GM19193 (cell line): ENCODE data around the gene CEACAM21.

Experiments
- POLR2A ChIP-seq: IDR thresholded peaks from 4 replicates; pipeline ENCODE4 v1.6.1; 2011; ENCODE audit not compliant: insufficient read depth, insufficient read length; ENCODE audit errors: extremely low read depth

CEACAM21 gene

DNA sequence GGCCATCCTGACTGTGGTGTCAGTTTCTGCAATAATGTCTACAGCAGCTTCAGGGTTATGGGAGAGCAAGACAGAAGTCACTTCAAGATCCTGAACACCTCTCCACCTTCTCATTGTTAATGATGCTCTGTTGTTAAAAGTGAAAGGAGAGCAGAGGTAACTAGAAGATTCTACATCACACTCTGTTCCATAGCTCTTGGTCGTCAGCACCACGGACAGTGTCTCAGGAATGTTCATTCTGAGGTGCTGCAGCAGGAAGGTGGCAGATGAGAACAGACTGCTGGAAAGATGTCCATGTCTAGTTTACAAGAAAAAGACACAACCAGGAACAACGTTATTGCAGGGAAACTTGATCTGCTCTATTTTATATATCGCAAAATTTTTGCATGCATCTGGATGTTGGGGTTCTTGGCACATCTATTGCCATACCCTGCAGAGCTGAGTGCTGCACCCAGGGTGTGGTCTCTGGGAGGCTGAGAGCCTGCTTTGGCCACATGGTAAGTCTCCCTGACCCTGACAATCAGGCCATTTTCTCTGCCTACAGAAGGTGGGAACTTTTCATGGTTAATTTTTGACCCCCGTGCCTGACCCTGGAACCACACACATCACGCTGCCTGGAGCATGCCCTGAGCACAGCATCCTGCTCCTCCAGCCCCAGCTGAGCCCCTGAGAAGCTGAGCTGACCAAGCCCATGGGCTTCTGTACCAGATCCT lies 12.7 kb downstream of the CEACAM21 start:
- no peak for TF ChIP-seq POLR2A

- TF ChIP-seq POLR2A, result no peak
Observed at GRCh38 chr19:41589371-41589770, 13.4 kb downstream of the CEACAM21 start.

DNA sequence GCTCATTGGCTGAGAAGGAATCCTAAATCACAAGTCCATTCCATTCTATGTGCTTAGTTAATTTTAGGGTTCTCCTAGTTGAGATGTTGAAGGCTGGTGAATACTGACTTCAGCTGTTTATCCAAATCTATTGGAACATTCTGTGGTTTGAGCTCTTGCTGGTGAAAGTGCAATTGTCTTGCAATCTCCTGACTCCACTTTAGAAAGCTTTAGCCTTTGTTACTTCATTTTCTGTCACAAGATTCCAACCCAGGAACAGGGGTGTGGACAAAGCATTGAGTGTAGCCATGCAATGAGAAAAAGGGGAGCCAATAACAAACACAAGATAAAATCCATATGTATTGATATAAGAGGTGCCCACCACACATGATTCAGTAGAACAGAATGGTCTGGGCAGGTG lies 15.0 kb downstream of the CEACAM21 start:
- TF ChIP-seq POLR2A, result no peak

DNA sequence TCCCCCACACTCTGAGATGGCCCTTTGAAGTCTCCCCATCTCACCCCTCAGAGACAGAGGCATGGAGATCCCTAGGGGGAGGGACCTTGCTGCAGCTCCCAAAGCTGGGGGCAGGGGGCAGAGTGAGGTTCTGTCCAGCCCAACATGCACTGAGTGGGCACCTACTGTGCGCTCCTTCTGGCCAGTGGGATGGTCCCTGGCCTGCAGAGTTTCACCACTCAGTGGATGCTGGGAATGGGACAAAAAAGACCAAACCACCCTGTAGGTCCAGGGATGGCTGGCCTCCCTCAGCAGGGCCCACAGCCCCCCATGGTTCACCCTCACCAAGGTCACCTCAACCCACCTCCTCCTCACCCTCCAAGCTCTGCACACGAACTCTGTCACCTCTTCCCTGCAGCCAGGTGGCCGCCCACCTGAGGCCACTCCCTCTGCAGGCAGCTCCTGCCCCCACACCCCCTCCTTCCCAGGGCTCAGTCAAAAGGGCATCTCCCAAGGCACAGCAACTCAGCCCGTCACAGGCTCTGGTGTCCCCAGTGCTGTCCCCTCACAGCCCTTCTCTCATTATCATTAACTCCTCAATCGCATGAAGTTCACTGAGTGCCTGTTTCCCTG lies 16.1 kb downstream of the CEACAM21 start:
- TF ChIP-seq POLR2A, result no peak

DNA sequence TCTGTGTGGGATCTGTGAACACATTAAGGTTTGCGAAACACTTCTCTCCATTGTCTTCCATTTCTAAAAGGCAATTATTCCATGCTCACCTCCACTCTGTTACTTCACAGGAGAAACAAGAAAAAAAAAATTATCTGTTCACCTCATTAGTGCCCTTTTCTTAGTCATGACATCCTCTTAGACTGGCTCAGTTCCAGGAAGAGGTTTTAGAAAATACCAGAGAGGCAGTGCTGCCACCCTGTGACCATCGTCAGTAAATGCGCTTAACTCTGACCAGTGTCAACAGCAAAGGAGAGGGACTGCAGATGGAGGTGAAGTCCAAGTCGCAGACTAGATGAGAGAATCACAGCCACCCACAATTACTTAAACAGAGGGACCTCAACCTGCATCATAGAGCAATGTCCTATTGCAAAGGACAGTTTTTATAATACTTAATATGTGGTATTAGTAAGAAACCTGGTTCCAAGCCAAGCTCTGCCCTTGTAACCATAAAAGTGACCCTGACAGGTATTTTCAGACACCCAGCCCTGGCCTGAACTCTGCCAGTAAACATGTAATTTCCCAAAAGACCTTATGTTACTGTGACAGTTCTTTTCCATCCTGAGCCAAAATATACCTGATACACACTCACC lies 19.4 kb downstream of the CEACAM21 start:
- TF ChIP-seq POLR2A, result no peak

DNA sequence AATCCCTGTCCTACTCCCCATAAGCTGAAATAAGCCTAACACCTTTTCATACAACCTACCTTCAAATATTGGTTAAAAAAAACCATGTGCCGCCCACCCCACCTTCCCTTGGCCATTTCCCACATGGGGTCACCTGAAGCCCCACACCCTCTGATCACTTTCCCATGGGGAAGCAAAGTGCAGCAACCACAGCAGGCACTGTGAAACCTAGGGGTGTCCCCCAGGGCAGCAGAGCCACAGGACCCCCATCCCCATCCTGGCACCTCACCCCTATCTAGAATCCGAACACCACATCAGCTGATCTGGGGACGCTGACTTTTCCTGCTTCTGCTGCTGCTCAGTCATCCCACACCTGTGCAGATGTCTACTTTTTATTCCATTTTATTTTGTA lies 19.9 kb downstream of the CEACAM21 start:
- no peak for TF ChIP-seq POLR2A

- no peak for TF ChIP-seq POLR2A
Observed at GRCh38 chr19:41597600-41598041, 21.7 kb downstream of the CEACAM21 start.

DNA sequence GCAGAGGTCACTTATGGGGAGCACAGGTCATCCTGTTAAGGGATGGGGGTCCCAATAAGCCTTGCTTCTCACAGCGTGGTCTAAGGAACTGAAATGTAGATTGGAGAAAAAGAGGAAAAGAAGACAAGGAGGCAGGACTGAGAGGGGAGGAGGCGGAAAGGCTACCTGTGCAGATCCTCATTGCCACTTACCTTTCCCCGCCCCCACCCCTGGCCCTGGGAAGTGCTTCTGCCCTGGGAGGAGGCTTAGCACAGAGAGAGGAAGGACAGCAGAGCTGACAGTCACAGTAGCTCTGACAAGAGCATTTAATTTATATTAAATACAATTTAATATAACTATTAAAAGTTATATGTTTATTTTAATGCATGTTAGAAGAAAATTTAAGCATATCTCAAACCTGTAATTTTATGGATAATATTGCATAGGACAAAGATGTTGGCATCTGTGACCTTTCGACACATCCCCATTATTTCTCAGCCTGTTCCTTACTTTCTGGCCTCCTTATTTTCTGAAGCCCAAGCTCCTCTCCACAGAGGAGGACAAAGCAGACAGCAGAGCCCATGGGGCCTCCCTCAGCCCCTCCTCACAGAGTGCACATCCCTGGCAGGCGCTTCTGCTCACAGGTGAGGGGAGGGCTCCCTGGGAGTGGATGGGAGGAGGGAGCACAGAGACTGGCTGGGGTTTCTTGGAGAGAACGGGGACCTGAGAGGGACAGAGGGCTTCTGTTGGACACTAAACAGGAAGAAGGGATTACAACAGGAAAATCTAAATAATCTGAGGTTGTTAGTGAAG lies 23.4 kb downstream of the CEACAM21 start:
- TF ChIP-seq POLR2A, result no peak

GRCh38 chr19:41601771-41602170 lies 25.8 kb downstream of the CEACAM21 start:
- no peak for TF ChIP-seq POLR2A

GRCh38 chr19:41604831-41605230 lies 28.9 kb downstream of the CEACAM21 start:
- no peak for TF ChIP-seq POLR2A

DNA sequence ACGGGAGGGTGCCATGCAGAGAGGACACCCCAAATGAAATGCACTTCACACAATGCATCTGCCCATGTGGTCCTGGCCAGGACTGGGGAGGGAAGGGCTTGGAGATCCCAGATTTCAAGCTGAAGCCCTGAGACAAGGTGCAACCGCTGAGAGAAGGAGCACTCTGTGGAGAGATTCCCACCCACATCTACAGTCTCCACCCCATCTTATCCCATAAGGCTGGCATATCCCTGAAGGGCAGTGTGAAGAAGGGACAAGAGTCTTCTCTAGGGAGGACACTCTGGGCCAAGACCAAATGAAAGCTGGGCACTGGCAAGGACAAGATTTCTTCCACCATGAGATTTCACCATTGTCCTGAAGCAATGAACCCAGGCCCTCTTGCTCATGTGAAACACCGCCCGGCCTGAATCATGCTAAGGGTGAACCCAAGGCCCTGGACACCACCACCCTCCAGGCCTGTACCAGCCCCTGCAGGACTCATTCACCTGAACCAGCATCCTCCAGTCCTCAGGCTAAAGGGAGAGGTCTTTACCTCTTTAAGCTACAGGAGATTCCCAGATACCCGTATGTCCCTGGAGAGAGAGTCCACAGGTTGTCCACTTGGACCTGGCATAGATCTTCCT lies 30.4 kb downstream of the CEACAM21 start:
- TF ChIP-seq POLR2A, result no peak

DNA sequence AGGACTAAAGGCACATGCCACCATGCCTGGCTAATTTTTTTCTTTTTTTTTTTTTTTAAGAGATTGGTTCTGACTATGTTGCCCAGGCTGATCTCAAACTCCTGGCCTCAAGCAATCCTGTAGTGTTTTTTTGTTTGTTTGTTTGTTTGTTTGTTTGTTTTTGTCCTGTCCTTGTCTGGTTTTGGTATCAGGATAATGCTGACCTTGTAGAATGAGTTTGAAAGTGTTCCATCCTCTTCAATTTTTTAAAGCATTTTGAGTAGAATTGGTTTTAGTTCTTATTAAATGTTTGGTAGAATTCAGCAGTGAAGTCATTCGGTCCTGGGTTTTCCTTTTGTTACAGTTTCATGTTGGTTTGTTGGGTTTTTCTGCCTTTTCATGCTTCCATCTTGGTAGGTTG lies 31.7 kb downstream of the CEACAM21 start:
- no peak for TF ChIP-seq POLR2A

GRCh38 chr19:41610789-41611188 lies 34.8 kb downstream of the CEACAM21 start:
- no peak for TF ChIP-seq POLR2A

GRCh38 chr19:41612483-41612882 lies 36.5 kb downstream of the CEACAM21 start:
- TF ChIP-seq POLR2A, result no peak

- TF ChIP-seq POLR2A, result no peak
Observed at GRCh38 chr19:41615207-41615606, 39.2 kb downstream of the CEACAM21 start.
